ENCODE data around the gene GBX2.

Gene GBX2

GRCh38 chr2:236180076-236180816 is 12.1 kb upstream of the GBX2 start:
- no peak for DNase-seq

- DNase-seq: no peak
Observed at GRCh38 chr2:236179236-236180075, 11.3 kb upstream of the GBX2 start.

GRCh38 chr2:236178890-236179235 is 10.7 kb upstream of the GBX2 start:
- no peak for DNase-seq

GRCh38 chr2:236177967-236178889 is 10.0 kb upstream of the GBX2 start:
- DNase-seq: no peak

- DNase-seq: no peak
Observed at GRCh38 chr2:236177604-236177966, 9.4 kb upstream of the GBX2 start.

GRCh38 chr2:236176951-236177350 is 8.8 kb upstream of the GBX2 start:
- DNase-seq: no peak

- DNase-seq: no peak
Observed at GRCh38 chr2:236176417-236176816, 8.2 kb upstream of the GBX2 start.

- no peak for DNase-seq
Observed at GRCh38 chr2:236175548-236176150, 7.5 kb upstream of the GBX2 start.

- no peak for DNase-seq
Observed at GRCh38 chr2:236173729-236174607, 5.8 kb upstream of the GBX2 start.

GRCh38 chr2:236173036-236173728 is 5.0 kb upstream of the GBX2 start:
- no peak for DNase-seq

- DNase-seq: no peak
Observed at GRCh38 chr2:236172255-236173035, 4.3 kb upstream of the GBX2 start.

GRCh38 chr2:236171680-236172254 is 3.6 kb upstream of the GBX2 start:
- no peak for DNase-seq

GRCh38 chr2:236171181-236171679 is 3.0 kb upstream of the GBX2 start:
- no peak for DNase-seq

- no peak for DNase-seq
Observed at GRCh38 chr2:236170590-236171165, 2.5 kb upstream of the GBX2 start.

GRCh38 chr2:236169741-236170589 is 1.8 kb upstream of the GBX2 start:
- DNase-seq: no peak

- DNase-seq: no peak
Observed at GRCh38 chr2:236169151-236169721, 1.1 kb upstream of the GBX2 start.

- no peak for DNase-seq
Observed at GRCh38 chr2:236167297-236168109, 683 bp downstream of the GBX2 start.
